Neural progenitor cell (in vitro differentiated cells): ENCODE results near the gene CATSPER3. TPM values are rescaled to one million over a fixed set of nuclear protein-coding genes. Genes with fewer than 3 reads are reported as not detected.

Experiments
- DNase-seq: peaks from one replicate; pipeline ENCODE4 v3.0.0-alpha.2; 2016; ENCODE audit warnings: low spot score
- H2AFZ ChIP-seq: fragments of 200-600 bp; sonication (generic); replicated peaks from 2 replicates; pipeline ENCODE4 v1.6.1; 2016; ENCODE audit warnings: antibody characterized with exemption
- H3F3A ChIP-seq: fragments of 200-600 bp; sonication (generic); 2 replicates; pipeline ENCODE4 v1.6.1; 2016; ENCODE audit warnings: antibody characterized with exemption, low read depth
- H3K27ac ChIP-seq: fragments of 200-600 bp; sonication (generic); 2 replicates; pipeline ENCODE4 v1.5.1; 2016; ENCODE audit warnings: mild to moderate bottlenecking
- H3K27me3 ChIP-seq: fragments of 200-600 bp; sonication (generic); 2 replicates; pipeline ENCODE4 v1.6.1; 2016; ENCODE audit warnings: mild to moderate bottlenecking, moderate library complexity
- H3K36me3 ChIP-seq: fragments of 200-600 bp; sonication (generic); 2 replicates; pipeline ENCODE4 v1.5.1; 2016
- H3K4me1 ChIP-seq: fragments of 200-600 bp; sonication (generic); 2 replicates; pipeline ENCODE4 v1.6.1; 2016; ENCODE audit warnings: mixed run types
- H3K4me2 ChIP-seq: fragments of 200-600 bp; sonication (generic); 2 replicates; pipeline ENCODE4 v1.6.1; 2016
- H3K4me3 ChIP-seq: fragments of 200-600 bp; sonication (generic); 2 replicates; pipeline ENCODE4 v1.5.1; 2016
- H3K79me2 ChIP-seq: fragments of 200-600 bp; sonication (generic); 2 replicates; pipeline ENCODE4 v1.6.1; 2016; ENCODE audit warnings: low read depth
- H3K9ac ChIP-seq: fragments of 200-600 bp; sonication (generic); 2 replicates; pipeline ENCODE4 v1.6.1; 2016
- H3K9me3 ChIP-seq: fragments of 200-600 bp; sonication (generic); 2 replicates; pipeline ENCODE4 v1.5.1; 2016; ENCODE audit warnings: low read depth
- H4K20me1 ChIP-seq: fragments of 200-600 bp; sonication (generic); 2 replicates; pipeline ENCODE4 v1.6.1; 2016; ENCODE audit warnings: low read depth
- H3K27ac Mint-ChIP-seq: 3 replicates; pipeline ENCODE4 v1.8.0; 2021; ENCODE audit warnings: mixed read lengths
- H3K27me3 Mint-ChIP-seq: 2 replicates; pipeline ENCODE4 v1.8.0; 2022; ENCODE audit warnings: low read depth, mild to moderate bottlenecking, inconsistent platforms, moderate library complexity, mixed read lengths; ENCODE audit not compliant: insufficient read depth
- H3K36me3 Mint-ChIP-seq: 3 replicates; pipeline ENCODE4 v1.8.0; 2021; ENCODE audit warnings: mixed read lengths
- H3K4me1 Mint-ChIP-seq: 3 replicates; pipeline ENCODE4 v1.8.0; 2021; ENCODE audit warnings: mixed read lengths
- H3K4me3 Mint-ChIP-seq: 3 replicates; pipeline ENCODE4 v1.8.0; 2021; ENCODE audit warnings: mild to moderate bottlenecking, moderate library complexity, mixed read lengths
- H3K9me3 Mint-ChIP-seq: 3 replicates; pipeline ENCODE4 v1.8.0; 2020; ENCODE audit warnings: mixed read lengths
- CTCF ChIP-seq: fragments of 200-600 bp; sonication (generic); IDR thresholded peaks from 2 replicates; pipeline ENCODE4 v1.5.1; 2017; ENCODE audit warnings: antibody characterized with exemption, mild to moderate bottlenecking
- EZH2 ChIP-seq: fragments of 200-600 bp; sonication (generic); IDR thresholded peaks from 2 replicates; pipeline ENCODE4 v1.6.1; 2017; ENCODE audit warnings: antibody characterized with exemption, mild to moderate bottlenecking, moderate library complexity
- EZH2phosphoT487 ChIP-seq: fragments of 200-600 bp; sonication (generic); IDR thresholded peaks from 2 replicates; pipeline ENCODE4 v1.6.1; 2017; ENCODE audit warnings: antibody characterized with exemption
- total RNA-seq: library from RNA; depleted of rRNA; stranded (reverse); fragments of >200 nt; gene quantifications from 2 replicates; pipeline ENCODE4 v1.2.3, GENCODE V29; 2015; ENCODE audit warnings: low replicate concordance

CATSPER3 gene
- total RNA-seq, 1 donor from 2014 or later: not detected

GRCh38 chr5:135013445-135013844 lies 45.7 kb downstream of the CATSPER3 start:
- Histone ChIP-seq H3K4me3 (no peak overlapping the region), H3K9ac (no peak overlapping the region), H3F3A (no peaks in the 10 kb centered on the region), H3K4me2 (no peak overlapping the region), H3K4me1 (no peaks in the 10 kb centered on the region), H3K27me3 (no peaks in the 10 kb centered on the region), H3K36me3 (no peaks in the 10 kb centered on the region), H4K20me1 (no peaks in the 10 kb centered on the region), H3K79me2 (no peaks in the 10 kb centered on the region), H3K9me3 (no peaks in the 10 kb centered on the region), H3K27ac (no peak overlapping the region), H2AFZ (no peak overlapping the region)
- Mint-ChIP-seq H3K27me3 (no peaks in the 10 kb centered on the region), H3K9me3 (no peaks in the 10 kb centered on the region), H3K36me3 (no peaks in the 10 kb centered on the region), H3K4me3 (no peak overlapping the region), H3K27ac (no peak overlapping the region), H3K4me1 (no peaks in the 10 kb centered on the region)
- no peak for DNase-seq
- TF ChIP-seq CTCF: no peak
- no peak for TF ChIP-seq EZH2
- no peak for TF ChIP-seq EZH2phosphoT487

- Histone ChIP-seq H3K36me3 (no peaks in the 10 kb centered on the region), H4K20me1 (no peaks in the 10 kb centered on the region), H2AFZ (no peak overlapping the region), H3K27me3 (no peaks in the 10 kb centered on the region), H3K4me1 (no peaks in the 10 kb centered on the region), H3F3A (no peaks in the 10 kb centered on the region), H3K79me2 (no peaks in the 10 kb centered on the region), H3K9ac (no peak overlapping the region), H3K4me2 (no peak overlapping the region), H3K27ac (no peak overlapping the region), H3K4me3 (no peak overlapping the region), H3K9me3 (no peaks in the 10 kb centered on the region)
- no peaks in the 10 kb centered on the region for H3K27me3 Mint-ChIP-seq
- no peak overlapping the region for H3K4me3 Mint-ChIP-seq
- H3K27ac Mint-ChIP-seq: no peak overlapping the region
- H3K4me1 Mint-ChIP-seq: no peaks in the 10 kb centered on the region
- H3K9me3 Mint-ChIP-seq: no peaks in the 10 kb centered on the region
- no peak for TF ChIP-seq EZH2
- TF ChIP-seq EZH2phosphoT487: no peak
- H3K36me3 Mint-ChIP-seq: no peaks in the 10 kb centered on the region
- DNase-seq: no peak
These were observed 46.4 kb downstream of the CATSPER3 start for GRCh38 chr5:135013947-135014570.

GRCh38 chr5:135015942-135016341 lies 48.2 kb downstream of the CATSPER3 start:
- DNase-seq: no peak
- H3K27me3 Mint-ChIP-seq: no peaks in the 10 kb centered on the region

More at GRCh38 chr5:135015942-135016341, 48.2 kb downstream of the CATSPER3 start:
- no peak overlapping the region for H3K4me2 ChIP-seq
- no peak overlapping the region for H3K9ac ChIP-seq
- Mint-ChIP-seq H3K4me3 (no peak overlapping the region), H3K4me1 (no peaks in the 10 kb centered on the region), H3K9me3 (no peaks in the 10 kb centered on the region), H3K36me3 (no peaks in the 10 kb centered on the region), H3K27ac (no peak overlapping the region)
- H3K27me3 ChIP-seq: peaks cover 19% of the 10 kb centered on the region
- H4K20me1 ChIP-seq: no peaks in the 10 kb centered on the region
- H3F3A ChIP-seq: no peaks in the 10 kb centered on the region
- TF ChIP-seq EZH2 (no peak), CTCF (no peak), EZH2phosphoT487 (no peak)
- no peak overlapping the region for H3K27ac ChIP-seq
- H2AFZ ChIP-seq: no peak overlapping the region
- no peaks in the 10 kb centered on the region for H3K9me3 ChIP-seq
- H3K79me2 ChIP-seq: no peaks in the 10 kb centered on the region
- no peaks in the 10 kb centered on the region for H3K4me1 ChIP-seq
- H3K36me3 ChIP-seq: no peaks in the 10 kb centered on the region
- H3K4me3 ChIP-seq: no peak overlapping the region
